Neuronal stem cell (in vitro differentiated cells): ENCODE data around the gene ADGRF1.
A peak's percentile ranks its signal among the peaks of the same experiment; 100 is the strongest.
"Not testable (repeated sequence)": the region's sequence is repeated elsewhere in the genome, so short reads cannot be mapped to it uniquely, and the experiment has no call there.

Experiments
- DNase-seq: peaks from one replicate; pipeline ENCODE4 v3.0.0-alpha.2; 2013; ENCODE audit warnings: low spot score
- H2AFZ ChIP-seq: one replicate; pipeline ENCODE4 v1.6.1; 2013; ENCODE audit warnings: mild to moderate bottlenecking, low read length, inconsistent platforms
- H2AK5ac ChIP-seq: 2 replicates; pipeline ENCODE4 v1.6.1; 2013; ENCODE audit warnings: low read depth, mild to moderate bottlenecking, inconsistent platforms, low read length, moderate library complexity, mixed read lengths
- H2BK120ac ChIP-seq: 2 replicates; pipeline ENCODE4 v1.6.1; 2013; ENCODE audit warnings: low read depth, mild to moderate bottlenecking, inconsistent platforms, low read length, moderate library complexity, mixed read lengths
- H2BK12ac ChIP-seq: one replicate; pipeline ENCODE4 v1.6.1; 2013; ENCODE audit warnings: low read length, inconsistent platforms
- H2BK15ac ChIP-seq: 2 replicates; pipeline ENCODE4 v1.6.1; 2013; ENCODE audit warnings: mild to moderate bottlenecking, low read length, inconsistent platforms, mixed read lengths
- H2BK5ac ChIP-seq: one replicate; pipeline ENCODE4 v1.6.1; 2013; ENCODE audit warnings: inconsistent platforms, mild to moderate bottlenecking, low read length, moderate library complexity
- H3K14ac ChIP-seq: one replicate; pipeline ENCODE4 v1.6.1; 2013; ENCODE audit warnings: low read length, inconsistent platforms
- H3K18ac ChIP-seq: 2 replicates; pipeline ENCODE4 v1.6.1; 2013; ENCODE audit warnings: low read length, inconsistent platforms
- H3K23ac ChIP-seq: 2 replicates; pipeline ENCODE4 v1.6.1; 2013; ENCODE audit warnings: low read depth, mild to moderate bottlenecking, mixed read lengths, low read length, inconsistent platforms; ENCODE audit not compliant: poor library complexity
- H3K27ac ChIP-seq: replicated peaks from 3 replicates; pipeline ENCODE4 v1.5.1; 2013; ENCODE audit warnings: low read length, inconsistent platforms
- H3K27me3 ChIP-seq, 3 experiments: 2 replicates each; pipeline ENCODE4 v1.6.1; 2013; ENCODE audit warnings: low read length in 3 of 3, mild to moderate bottlenecking in 2 of 3, inconsistent platforms in 1 of 3, low read depth in 1 of 3, mixed read lengths in 1 of 3, moderate library complexity in 1 of 3; ENCODE audit not compliant: control insufficient read depth in 3 of 3, insufficient read depth in 3 of 3
- H3K36me3 ChIP-seq, 2 donors: replicated peaks in 1 of 2; 2 replicates each; pipeline ENCODE4 v1.6.1; 2013; ENCODE audit warnings: low read length in 2 of 2; ENCODE audit not compliant: control insufficient read depth in 2 of 2, insufficient read depth in 2 of 2
- H3K4ac ChIP-seq: 2 replicates; pipeline ENCODE4 v1.6.1; 2013; ENCODE audit warnings: inconsistent platforms, mild to moderate bottlenecking, low read length, moderate library complexity
- H3K4me1 ChIP-seq, 2 donors: 1 replicate in 1 of 2; 2 replicates in 1 of 2; pipeline ENCODE4 v1.6.1; 2013; ENCODE audit warnings: low read length in 2 of 2, low read depth in 1 of 2; ENCODE audit not compliant: control insufficient read depth in 2 of 2, insufficient read depth in 1 of 2
- H3K4me2 ChIP-seq: one replicate; pipeline ENCODE4 v1.6.1; 2013; ENCODE audit warnings: mild to moderate bottlenecking, low read length, inconsistent platforms; ENCODE audit not compliant: insufficient read depth, poor library complexity, severe bottlenecking
- H3K4me3 ChIP-seq, 2 donors: 2 replicates each; pipeline ENCODE4 v1.5.1; 2013; ENCODE audit warnings: low read length in 2 of 2, mild to moderate bottlenecking in 2 of 2, inconsistent platforms in 1 of 2, moderate library complexity in 1 of 2
- H3K79me1 ChIP-seq: one replicate; pipeline ENCODE4 v1.6.1; 2013; ENCODE audit warnings: low read depth, mild to moderate bottlenecking, inconsistent platforms, low read length, moderate library complexity
- H3K9ac ChIP-seq: one replicate; pipeline ENCODE4 v1.6.1; 2013; ENCODE audit warnings: mild to moderate bottlenecking, low read depth, low read length, inconsistent platforms; ENCODE audit not compliant: poor library complexity
- H3K9me3 ChIP-seq, 2 donors: replicated peaks in 1 of 2; 2 replicates each; pipeline versions ENCODE3 to v1.6.1; 2013; ENCODE audit warnings: low read length in 2 of 2, mild to moderate bottlenecking in 2 of 2, inconsistent platforms in 1 of 2, low read depth in 1 of 2, mixed read lengths in 1 of 2, moderate library complexity in 1 of 2; ENCODE audit not compliant: control insufficient read depth in 2 of 2, insufficient read depth in 1 of 2
- H4K8ac ChIP-seq: one replicate; pipeline ENCODE4 v1.6.1; 2013; ENCODE audit warnings: low read depth, mild to moderate bottlenecking, inconsistent platforms, low read length, moderate library complexity
- H4K91ac ChIP-seq: one replicate; pipeline ENCODE4 v1.6.1; 2013; ENCODE audit warnings: low read length, low read depth, mild to moderate bottlenecking, inconsistent platforms; ENCODE audit not compliant: poor library complexity
- WGBS, 2 donors: extraction: QIAGEN DNeasy Blood & Tissue Kit; methylation state at CpG; one replicate each; pipeline ENCODE4 v1.1.7; 2013; ENCODE audit warnings: missing lambda C conversion rate in 2 of 2, mixed read lengths in 1 of 2; ENCODE audit not compliant: insufficient read length in 2 of 2, insufficient replicate concordance in 1 of 2; ENCODE audit errors: extremely low coverage in 2 of 2; 5-methylcytosine and 5-hydroxymethylcytosine counted together

ADGRF1 gene

GRCh38 chr6:46992391-46992790 is 49.7 kb downstream of the ADGRF1 start:
- H3K27me3 ChIP-seq, H2AK5ac ChIP-seq: not testable (repeated sequence)
- no CpG with 5 or more reads among the region's 2 CpGs for WGBS, 2 donors

GRCh38 chr6:46990818-46991510 is 51.2 kb downstream of the ADGRF1 start:
- H3K14ac ChIP-seq, H3K9ac ChIP-seq, H2BK5ac ChIP-seq, H3K4me1 ChIP-seq, H4K91ac ChIP-seq, H3K36me3 ChIP-seq, H2AK5ac ChIP-seq, H3K9me3 ChIP-seq, H3K79me1 ChIP-seq, H3K4ac ChIP-seq, H3K18ac ChIP-seq, H3K23ac ChIP-seq, H2BK120ac ChIP-seq, H2BK12ac ChIP-seq, H3K4me3 ChIP-seq, H3K4me2 ChIP-seq, H2AFZ ChIP-seq, H3K27me3 ChIP-seq, H4K8ac ChIP-seq, H3K27ac ChIP-seq, H2BK15ac ChIP-seq: not testable (repeated sequence)
- peak; percentile 58 for DNase-seq
- no CpG with 5 or more reads among the region's 6 CpGs for WGBS, 2 donors

More at GRCh38 chr6:46992391-46992790, 49.7 kb downstream of the ADGRF1 start:
- H3K9me3 ChIP-seq, H3K18ac ChIP-seq, H3K14ac ChIP-seq, H4K8ac ChIP-seq, H3K23ac ChIP-seq, H2AFZ ChIP-seq, H3K9ac ChIP-seq, H3K4ac ChIP-seq, H4K91ac ChIP-seq, H2BK120ac ChIP-seq, H3K4me3 ChIP-seq, H3K4me2 ChIP-seq, H3K4me1 ChIP-seq, H2BK5ac ChIP-seq, H2BK12ac ChIP-seq, DNase-seq, H3K27ac ChIP-seq, H3K36me3 ChIP-seq, H2BK15ac ChIP-seq, H3K79me1 ChIP-seq: not testable (repeated sequence)

- H3K36me3 ChIP-seq = no peaks in the 10 kb centered on the region
- no peak overlapping the region for H2BK120ac ChIP-seq
- no peak overlapping the region for H3K23ac ChIP-seq
- H3K4ac ChIP-seq = no peak overlapping the region
- H2AK5ac ChIP-seq = no peak overlapping the region
- H2BK15ac ChIP-seq = no peak overlapping the region
- H2BK5ac ChIP-seq = no peak overlapping the region
- no peak overlapping the region for H3K4me3 ChIP-seq
- no peak overlapping the region for H4K8ac ChIP-seq
- DNase-seq = no peak
- no peaks in the 10 kb centered on the region for H3K27me3 ChIP-seq
- no peak overlapping the region for H4K91ac ChIP-seq
- H3K4me2 ChIP-seq = no peak overlapping the region
- no peak overlapping the region for H3K14ac ChIP-seq
- no peaks in the 10 kb centered on the region for H3K79me1 ChIP-seq
- WGBS, 2 donors = no CpG with 5 or more reads among the region's 6 CpGs
- H3K18ac ChIP-seq = no peak overlapping the region
- no peaks in the 10 kb centered on the region for H3K9me3 ChIP-seq
- no peak overlapping the region for H3K27ac ChIP-seq
- H2AFZ ChIP-seq = no peak overlapping the region
- H3K4me1 ChIP-seq = no peaks in the 10 kb centered on the region
- H2BK12ac ChIP-seq = no peak overlapping the region
- no peak overlapping the region for H3K9ac ChIP-seq
Observed at GRCh38 chr6:46990031-46990644, 52.0 kb downstream of the ADGRF1 start.

GRCh38 chr6:46989398-46989797 is 52.7 kb downstream of the ADGRF1 start:
- Histone ChIP-seq H3K23ac (no peak overlapping the region), H2BK12ac (no peak overlapping the region), H2AK5ac (no peak overlapping the region), H3K4me2 (no peak overlapping the region), H2AFZ (no peak overlapping the region), H3K9me3 (peaks cover 0 to 3% of the 10 kb centered on the region in 2 donors), H3K27me3 (no peaks in the 10 kb centered on the region), H2BK5ac (no peak overlapping the region), H3K4me3 (no peak overlapping the region), H4K8ac (no peak overlapping the region), H2BK15ac (no peak overlapping the region), H3K27ac (no peak overlapping the region), H3K9ac (no peak overlapping the region), H2BK120ac (no peak overlapping the region), H3K4ac (no peak overlapping the region), H4K91ac (no peak overlapping the region), H3K4me1 (no peaks in the 10 kb centered on the region), H3K79me1 (no peaks in the 10 kb centered on the region), H3K14ac (peak overlapping the region; percentile 57), H3K36me3 (no peaks in the 10 kb centered on the region), H3K18ac (no peak overlapping the region)
- no CpG with 5 or more reads among the region's 3 CpGs for WGBS, 2 donors
- no peak for DNase-seq
